ENCODE data around the gene ACOX1.

Gene ACOX1

GRCh38 chr17:75933808-75934207, 45.2 kb downstream of the ACOX1 start:
- DNase-seq (ENCODE audit: low read depth in 2 of 2) = peak; percentile 35 to 38

GRCh38 chr17:75932852-75933251, 46.1 kb downstream of the ACOX1 start:
- DNase-seq (ENCODE audit: low read depth in 2 of 2) = no peak

GRCh38 chr17:75931062-75931461, 47.9 kb downstream of the ACOX1 start:
- no peak for DNase-seq (ENCODE audit: low read depth in 2 of 2)

- no peak for DNase-seq (ENCODE audit: low read depth in 2 of 2)
Measured at GRCh38 chr17:75927286-75927922, 51.6 kb downstream of the ACOX1 start.

GRCh38 chr17:75926456-75926855, 52.5 kb downstream of the ACOX1 start:
- no peak for DNase-seq (ENCODE audit: low read depth in 2 of 2)

GRCh38 chr17:75925912-75926311, 53.1 kb downstream of the ACOX1 start:
- DNase-seq (ENCODE audit: low read depth in 2 of 2) = no peak

- no peak for DNase-seq (ENCODE audit: low read depth in 2 of 2)
Measured at GRCh38 chr17:75925103-75925502, 53.9 kb downstream of the ACOX1 start.

GRCh38 chr17:75922963-75923874, 55.7 kb downstream of the ACOX1 start:
- no peak for DNase-seq (ENCODE audit: low read depth in 2 of 2)

- DNase-seq (ENCODE audit: low read depth in 2 of 2) = no peak
Measured at GRCh38 chr17:75922173-75922961, 56.6 kb downstream of the ACOX1 start.

GRCh38 chr17:75921596-75921995, 57.4 kb downstream of the ACOX1 start:
- DNase-seq (ENCODE audit: low read depth in 2 of 2) = no peak

GRCh38 chr17:75920045-75920560, 58.9 kb downstream of the ACOX1 start:
- DNase-seq (ENCODE audit: low read depth in 2 of 2) = no peak

GRCh38 chr17:75919611-75920010, 59.4 kb downstream of the ACOX1 start:
- DNase-seq (ENCODE audit: low read depth in 2 of 2) = no peak

GRCh38 chr17:75917917-75918445, 61.0 kb downstream of the ACOX1 start:
- no peak for DNase-seq (ENCODE audit: low read depth in 2 of 2)

GRCh38 chr17:75917141-75917916, 61.6 kb downstream of the ACOX1 start:
- no peak for DNase-seq (ENCODE audit: low read depth in 2 of 2)

- DNase-seq (ENCODE audit: low read depth in 2 of 2) = no peak
Measured at GRCh38 chr17:75915268-75915667, 63.7 kb downstream of the ACOX1 start.

GRCh38 chr17:75914643-75915267, 64.2 kb downstream of the ACOX1 start:
- no peak for DNase-seq (ENCODE audit: low read depth in 2 of 2)

- no peak for DNase-seq (ENCODE audit: low read depth in 2 of 2)
Measured at GRCh38 chr17:75913537-75914210, 65.3 kb downstream of the ACOX1 start.

- DNase-seq (ENCODE audit: low read depth in 2 of 2) = no peak
Measured at GRCh38 chr17:75910699-75911098, 68.3 kb downstream of the ACOX1 start.

- DNase-seq (ENCODE audit: low read depth in 2 of 2) = no peak
Measured at GRCh38 chr17:75909812-75910274, 69.1 kb downstream of the ACOX1 start.

Measured in fibroblast of skin of left biceps (primary cell).